K562 (cell line): Measurements from ENCODE around the gene ZIC2.

Source experiments
- CTCF ChIP-seq, 3 experiments: IDR thresholded peaks in 2 of 3; conservative IDR thresholded peaks in 1 of 3; 2 replicates each; pipeline ENCODE4 v1.5.1; 2011 to 2012; ENCODE audit warnings: low read length in 3 of 3, mild to moderate bottlenecking in 3 of 3, control low read depth in 2 of 3, improper control_type of control experiment in 1 of 3, inconsistent platforms in 1 of 3, low read depth in 1 of 3, mixed read lengths in 1 of 3, moderate library complexity in 1 of 3; ENCODE audit not compliant: insufficient read depth in 2 of 3
- EZH2 ChIP-seq: IDR thresholded peaks from 2 replicates; pipeline ENCODE4 v1.6.1; 2012; ENCODE audit warnings: low read depth, mild to moderate bottlenecking, inconsistent platforms, low read length, borderline replicate concordance
- JUNB ChIP-seq: fragments of 450-650 bp; formaldehyde crosslinking; conservative IDR thresholded peaks from 2 replicates; pipeline ENCODE4 v1.4.0; 2020; ENCODE audit warnings: mild to moderate bottlenecking
- KDM5B ChIP-seq: fragments of 200-600 bp; sonication (generic); IDR thresholded peaks from 2 replicates; pipeline ENCODE4 v1.6.1; 2012; ENCODE audit warnings: low read depth, mild to moderate bottlenecking, moderate library complexity, low read length, control low read depth, inconsistent platforms; ENCODE audit not compliant: insufficient replicate concordance
- POLR2A ChIP-seq: fragments of 450-650 bp; conservative IDR thresholded peaks from 2 replicates; pipeline ENCODE4 v1.6.1; 2016

GRCh38 chr13:99961636-99962035 lies 19.9 kb upstream of the ZIC2 start:
- TF ChIP-seq POLR2A (no peak), JUNB (no peak), EZH2 (no peak), CTCF (IDR thresholded peaks at IDR 0.05 in 2 of 3, conservative IDR thresholded peaks at IDR 0.05 in 1 of 3; ENCODE audit: insufficient read depth in 2 of 3, low read depth in 1 of 3, low read length in 3 of 3) (no peak), KDM5B (no peak)
